ENCODE measurements around the gene PLB1.

PLB1 gene

GRCh38 chr2:28495551-28496250 is at the start of gene PLB1:
Gene PLB1 (plus strand): TSS chr2:28496060. CDS start chr2:28496115, 55 bp downstream.
- FAIRE-seq (no peak), DNase-seq (ENCODE audit: insufficient read length, low spot score) (no peak)
- TF ChIP-seq POLR2A (IDR thresholded peaks at IDR 0.05; ENCODE audit: low read depth, low read length), result no peak

GRCh38 chr2:28446531-28446930 is 49.3 kb upstream of the PLB1 start:
- DNase-seq (ENCODE audit: insufficient read length, low spot score) (no peak), FAIRE-seq (no peak)
- no peak for TF ChIP-seq POLR2A (IDR thresholded peaks at IDR 0.05; ENCODE audit: low read depth, low read length)

GRCh38 chr2:28447086-28447485 is 48.8 kb upstream of the PLB1 start:
- no peak for TF ChIP-seq POLR2A (IDR thresholded peaks at IDR 0.05; ENCODE audit: low read depth, low read length)
- DNase-seq (ENCODE audit: insufficient read length, low spot score) (no peak), FAIRE-seq (no peak)

- no peak for TF ChIP-seq POLR2A (IDR thresholded peaks at IDR 0.05; ENCODE audit: low read depth, low read length)
- no peak for FAIRE-seq
- DNase-seq (ENCODE audit: insufficient read length, low spot score), result no peak
Measured at GRCh38 chr2:28447943-28448792, 47.7 kb upstream of the PLB1 start.

GRCh38 chr2:28448793-28449100 is 47.1 kb upstream of the PLB1 start:
- FAIRE-seq (no peak), DNase-seq (ENCODE audit: insufficient read length, low spot score) (no peak)
- no peak for TF ChIP-seq POLR2A (IDR thresholded peaks at IDR 0.05; ENCODE audit: low read depth, low read length)

- FAIRE-seq (no peak), DNase-seq (ENCODE audit: insufficient read length, low spot score) (no peak)
- no peak for TF ChIP-seq POLR2A (IDR thresholded peaks at IDR 0.05; ENCODE audit: low read depth, low read length)
Measured at GRCh38 chr2:28449126-28449487, 46.8 kb upstream of the PLB1 start.

GRCh38 chr2:28449488-28450395 is 46.1 kb upstream of the PLB1 start:
- FAIRE-seq (no peak), DNase-seq (ENCODE audit: insufficient read length, low spot score) (no peak)
- no peak for TF ChIP-seq POLR2A (IDR thresholded peaks at IDR 0.05; ENCODE audit: low read depth, low read length)

- FAIRE-seq (no peak), DNase-seq (ENCODE audit: insufficient read length, low spot score) (no peak)
- TF ChIP-seq POLR2A (IDR thresholded peaks at IDR 0.05; ENCODE audit: low read depth, low read length), result no peak
Measured at GRCh38 chr2:28450901-28451565, 44.8 kb upstream of the PLB1 start.

GRCh38 chr2:28451793-28452533 is 43.9 kb upstream of the PLB1 start:
- no peak for TF ChIP-seq POLR2A (IDR thresholded peaks at IDR 0.05; ENCODE audit: low read depth, low read length)
- no peak for DNase-seq (ENCODE audit: insufficient read length, low spot score)
- FAIRE-seq, result no peak

- FAIRE-seq (no peak), DNase-seq (ENCODE audit: insufficient read length, low spot score) (peak; percentile 60)
- no peak for TF ChIP-seq POLR2A (IDR thresholded peaks at IDR 0.05; ENCODE audit: low read depth, low read length)
Measured at GRCh38 chr2:28452534-28453081, 43.3 kb upstream of the PLB1 start.

GRCh38 chr2:28453396-28453795 is 42.5 kb upstream of the PLB1 start:
- TF ChIP-seq POLR2A (IDR thresholded peaks at IDR 0.05; ENCODE audit: low read depth, low read length), result no peak
- FAIRE-seq (no peak), DNase-seq (ENCODE audit: insufficient read length, low spot score) (no peak)

GRCh38 chr2:28454016-28454930 is 41.6 kb upstream of the PLB1 start:
- no peak for DNase-seq (ENCODE audit: insufficient read length, low spot score)
- FAIRE-seq, result no peak
- TF ChIP-seq POLR2A (IDR thresholded peaks at IDR 0.05; ENCODE audit: low read depth, low read length), result no peak
